IMR-90 (cell line): ENCODE data around the gene GAGE2A. TPM values are rescaled to one million over a fixed set of nuclear protein-coding genes. Genes with fewer than 3 reads are reported as not detected.

Experiments
- ATAC-seq: fragments of 200-7000 bp; cut with Tn5 transposase; 2 replicates; pipeline ENCODE4 v1.9.1; 2020; ENCODE audit warnings: low read depth, mild to moderate bottlenecking, moderate library complexity
- BruUV-seq: library from RNA; stranded (reverse); fragments of 400-500 nt; replicated peaks from 2 replicates; lab custom pipeline; 2021; lab: Mats Ljungman, UMichigan
- CTCF ChIA-PET: fragments of 300-600 bp; formaldehyde crosslinking; extraction: SDS; loops from one replicate; lab custom pipeline; 2021; ENCODE audit warnings: antibody characterized with exemption; lab: Yijun Ruan, JAX
- POLR2A ChIA-PET: fragments of 300-600 bp; sonication (Branson Sonifier 250); formaldehyde crosslinking; loops from one replicate; lab custom pipeline; 2022; ENCODE audit warnings: antibody characterized with exemption; ENCODE audit not compliant: unreplicated experiment; lab: Charles Lee
- DNase-seq: peaks from one replicate; pipeline ENCODE4 v3.0.0; 2013
- H2AFZ ChIP-seq: replicated peaks from 2 replicates; pipeline ENCODE3; 2013; ENCODE audit warnings: low read length, mild to moderate bottlenecking; ENCODE audit not compliant: poor library complexity
- H2AK5ac ChIP-seq: 2 replicates; pipeline ENCODE4 v1.6.1; 2013; ENCODE audit warnings: low read depth, low read length, inconsistent platforms
- H2AK9ac ChIP-seq: replicated peaks from 2 replicates; pipeline ENCODE3; 2013; ENCODE audit warnings: mild to moderate bottlenecking, low read depth, low read length, moderate library complexity; ENCODE audit not compliant: poor library complexity
- H2BK120ac ChIP-seq: 2 replicates; pipeline ENCODE4 v1.6.1; 2013; ENCODE audit warnings: low read depth, low read length, inconsistent platforms
- H2BK15ac ChIP-seq: 3 replicates; pipeline ENCODE4 v1.6.1; 2013; ENCODE audit warnings: low read depth, low read length, inconsistent platforms
- H2BK20ac ChIP-seq: 2 replicates; pipeline ENCODE4 v1.6.1; 2013; ENCODE audit warnings: low read depth, mild to moderate bottlenecking, inconsistent platforms, low read length, moderate library complexity
- H2BK5ac ChIP-seq: 2 replicates; pipeline ENCODE4 v1.6.1; 2013; ENCODE audit warnings: mild to moderate bottlenecking, low read depth, low read length, inconsistent platforms; ENCODE audit not compliant: poor library complexity, severe bottlenecking
- H3K14ac ChIP-seq: replicated peaks from 2 replicates; pipeline ENCODE4 v1.6.1; 2013; ENCODE audit warnings: low read depth, low read length, inconsistent platforms
- H3K18ac ChIP-seq: 2 replicates; pipeline ENCODE4 v1.6.1; 2013; ENCODE audit warnings: low read depth, low read length, control low read depth
- H3K23ac ChIP-seq: 2 replicates; pipeline ENCODE4 v1.6.1; 2013; ENCODE audit warnings: low read depth, low read length, inconsistent platforms
- H3K27ac ChIP-seq: 2 replicates; pipeline ENCODE4 v1.5.1; 2013; ENCODE audit warnings: mild to moderate bottlenecking, control low read depth, low read length; ENCODE audit not compliant: insufficient read depth
- H3K27me3 ChIP-seq: 2 replicates; pipeline ENCODE4 v1.6.1; 2013; ENCODE audit warnings: low read length; ENCODE audit not compliant: control insufficient read depth, insufficient read depth
- H3K36me3 ChIP-seq: 2 replicates; pipeline ENCODE4 v1.6.1; 2013; ENCODE audit warnings: low read length, mixed read lengths; ENCODE audit not compliant: control insufficient read depth, insufficient read depth
- H3K4ac ChIP-seq: 2 replicates; pipeline ENCODE4 v1.6.1; 2013; ENCODE audit warnings: low read depth, low read length, inconsistent platforms
- H3K4me1 ChIP-seq: 2 replicates; pipeline ENCODE4 v1.6.1; 2013; ENCODE audit warnings: low read length, mixed read lengths; ENCODE audit not compliant: control insufficient read depth, insufficient read depth
- H3K4me2 ChIP-seq: 2 replicates; pipeline ENCODE4 v1.6.1; 2013; ENCODE audit warnings: low read depth, mild to moderate bottlenecking, control low read depth, low read length, moderate library complexity
- H3K4me3 ChIP-seq: 2 replicates; pipeline ENCODE4 v1.5.1; 2013; ENCODE audit warnings: low read depth, mild to moderate bottlenecking, control low read depth, low read length, moderate library complexity; ENCODE audit not compliant: insufficient read depth
- H3K56ac ChIP-seq: 2 replicates; pipeline ENCODE4 v1.6.1; 2013; ENCODE audit warnings: low read length, inconsistent platforms; ENCODE audit not compliant: insufficient read depth; ENCODE audit errors: extremely low read depth
- H3K79me1 ChIP-seq, 2 experiments: 2 replicates each; pipeline ENCODE4 v1.6.1; 2013; ENCODE audit warnings: low read length in 2 of 2, inconsistent platforms in 1 of 2, low read depth in 1 of 2
- H3K9ac ChIP-seq: 2 replicates; pipeline ENCODE4 v1.6.1; 2013; ENCODE audit warnings: low read depth, low read length, control low read depth
- H3K9me1 ChIP-seq: 2 replicates; pipeline ENCODE4 v1.6.1; 2013; ENCODE audit warnings: low read length, inconsistent platforms; ENCODE audit not compliant: insufficient read depth
- H3K9me3 ChIP-seq: 2 replicates; pipeline ENCODE4 v1.6.1; 2013; ENCODE audit warnings: low read length; ENCODE audit not compliant: control insufficient read depth, insufficient read depth
- H4K20me1 ChIP-seq: 2 replicates; pipeline ENCODE4 v1.6.1; 2013; ENCODE audit warnings: low read length, inconsistent platforms; ENCODE audit not compliant: insufficient read depth
- H4K5ac ChIP-seq: 2 replicates; pipeline ENCODE4 v1.6.1; 2013; ENCODE audit warnings: mild to moderate bottlenecking, low read depth, low read length, control low read depth
- H4K8ac ChIP-seq, 2 experiments: 2 replicates each; pipeline ENCODE4 v1.6.1; 2013; ENCODE audit warnings: low read depth in 2 of 2, low read length in 2 of 2, control low read depth in 1 of 2, inconsistent platforms in 1 of 2
- H4K91ac ChIP-seq: 2 replicates; pipeline ENCODE4 v1.6.1; 2013; ENCODE audit warnings: low read depth, low read length, inconsistent platforms; ENCODE audit not compliant: insufficient read depth
- BHLHE40 ChIP-seq: fragments of 150-350 bp; IDR thresholded peaks from 2 replicates; pipeline ENCODE4 v1.6.1; 2016; ENCODE audit warnings: mild to moderate bottlenecking, low read depth, low read length
- CEBPB ChIP-seq: IDR thresholded peaks from 2 replicates; pipeline ENCODE4 v1.6.1; 2012; ENCODE audit warnings: low read depth, low read length, improper control_type of control experiment
- CTCF ChIP-seq: conservative IDR thresholded peaks from 2 replicates; pipeline ENCODE4 v1.5.1; 2012; ENCODE audit warnings: mild to moderate bottlenecking, low read depth, low read length, improper control_type of control experiment
- ELK1 ChIP-seq: fragments of 150-350 bp; IDR thresholded peaks from 2 replicates; pipeline ENCODE4 v1.6.1; 2016; ENCODE audit warnings: low read depth, mild to moderate bottlenecking, low read length, moderate library complexity, borderline replicate concordance
- POLR2A ChIP-seq: IDR thresholded peaks from 2 replicates; pipeline ENCODE4 v1.6.1; 2012; ENCODE audit warnings: mild to moderate bottlenecking, low read depth, low read length
- RAD21 ChIP-seq: IDR thresholded peaks from 2 replicates; pipeline ENCODE4 v1.6.1; 2012; ENCODE audit warnings: low read length, improper control_type of control experiment
- RFX5 ChIP-seq: IDR thresholded peaks from 2 replicates; pipeline ENCODE4 v1.8.0; 2012; ENCODE audit warnings: low read depth, mild to moderate bottlenecking, low read length, moderate library complexity
- SMC3 ChIP-seq: fragments of 150-350 bp; IDR thresholded peaks from 2 replicates; pipeline ENCODE4 v1.6.1; 2016; ENCODE audit warnings: low read depth, mild to moderate bottlenecking, antibody characterized with exemption, low read length, moderate library complexity
- WGBS, 2 experiments: methylation state at CpG; one replicate each; pipeline versions ENCODE4 v1.1.5 to v1.1.7; 2013; ENCODE audit warnings: missing lambda C conversion rate in 2 of 2; ENCODE audit not compliant: insufficient read length in 1 of 2; ENCODE audit errors: extremely low coverage in 2 of 2; 5-methylcytosine and 5-hydroxymethylcytosine counted together
- dilution Hi-C: fragments of 300-500 bp; cut with HindIII; formaldehyde crosslinking; loops from one replicate; pipeline ENCODE4 v1.14.3; 2018; ENCODE audit warnings: low sequenced_read_pairs; ENCODE audit not compliant: unreplicated experiment
- in situ Hi-C: fragments of 300-500 bp; cut with MboI; formaldehyde crosslinking; loops from 3 replicates; pipeline ENCODE4 v1.14.3; 2019; ENCODE audit warnings: low sequenced_read_pairs, inconsistent platforms, mixed read lengths
- intact Hi-C: fragments of 100-400 bp; cut with micrococcal nuclease; formaldehyde crosslinking; loops from 2 replicates; pipeline ENCODE4 v1.10.0; 2022
- polyA plus RNA-seq, 3 experiments: library from polyadenylated mRNA; depleted of rRNA; stranded (reverse); fragments of >200 nt; gene quantifications; 2 replicates each; pipeline ENCODE4 v1.2.3, GENCODE V29; 2012; ENCODE audit warnings: low replicate concordance in 1 of 3
- total RNA-seq: library from RNA; depleted of rRNA; stranded (reverse); fragments of >200 nt; gene quantifications from 2 replicates; pipeline ENCODE4 v1.2.3, GENCODE V29; 2012

Gene GAGE2A
- total and polyA plus RNA-seq, 2 of the 4 experiments (the other 2 are of a cell fraction): not detected

GRCh38 chrX:49618574-49618973, 29.3 kb downstream of the GAGE2A start:
- no peak overlapping the region for H3K14ac ChIP-seq
- H3K27ac ChIP-seq: no peak overlapping the region
- no peak for DNase-seq
- H3K4ac ChIP-seq: no peak overlapping the region
- CTCF ChIA-PET: no interaction called here
- H4K20me1 ChIP-seq: no peaks in the 10 kb centered on the region
- no peaks in the 10 kb centered on the region for H3K27me3 ChIP-seq
- H3K4me1 ChIP-seq: no peaks in the 10 kb centered on the region
- in situ Hi-C loops: no loop called here
- no peak overlapping the region for H2BK5ac ChIP-seq
- TF ChIP-seq SMC3: no peak
- no peak for TF ChIP-seq RAD21
- no peak for TF ChIP-seq POLR2A
- TF ChIP-seq ELK1: no peak
- no peak for TF ChIP-seq CEBPB
- TF ChIP-seq CTCF: no peak
- TF ChIP-seq RFX5: no peak
- TF ChIP-seq BHLHE40: no peak
- H3K36me3 ChIP-seq: no peaks in the 10 kb centered on the region
- no peak overlapping the region for H2BK15ac ChIP-seq
- no peak overlapping the region for H3K56ac ChIP-seq
- no peak for ATAC-seq
- H2AFZ ChIP-seq: no peak overlapping the region
- H2BK120ac ChIP-seq: no peak overlapping the region
- H3K9me3 ChIP-seq: no peaks in the 10 kb centered on the region; the same call in 1 of the 2 replicates
- dilution Hi-C loops: no loop called here
- no CpG with 5 or more reads among the region's 2 CpGs for WGBS, 2 experiments
- no peak overlapping the region for H2BK20ac ChIP-seq
- no peak overlapping the region for H4K8ac ChIP-seq
- no peaks in the 10 kb centered on the region for H3K79me1 ChIP-seq
- H2AK5ac ChIP-seq: no peak overlapping the region
- intact Hi-C loops: no loop called here
- no peak overlapping the region for H3K9ac ChIP-seq
- no peak overlapping the region for H3K18ac ChIP-seq
- H3K9me1 ChIP-seq: no peaks in the 10 kb centered on the region
- H4K5ac ChIP-seq: no peak overlapping the region
- H3K4me2 ChIP-seq: no peak overlapping the region
- BruUV-seq: no TSS peak
- no peak overlapping the region for H4K91ac ChIP-seq
- no peak overlapping the region for H2AK9ac ChIP-seq
- no peak overlapping the region for H3K4me3 ChIP-seq
- H3K23ac ChIP-seq: no peak overlapping the region
- POLR2A ChIA-PET: no interaction called here
